Left ventricle myocardium inferior (tissue), 1 donor: ENCODE measurements around the gene HTR5A. TPM values are rescaled to one million over a fixed set of nuclear protein-coding genes. Genes with fewer than 3 reads are reported as not detected.

Source experiments
- DNase-seq: peaks from one replicate; pipeline ENCODE4 v3.0.0-alpha.2; 2020
- H3K27ac ChIP-seq: fragments of 200-600 bp; replicated peaks from 2 replicates; pipeline ENCODE4 v1.8.0; 2021
- H3K27me3 ChIP-seq: fragments of 200-600 bp; 2 replicates; pipeline ENCODE4 v1.8.0; 2021; ENCODE audit warnings: low read depth
- H3K36me3 ChIP-seq: fragments of 200-600 bp; 2 replicates; pipeline ENCODE4 v1.8.0; 2021
- H3K4me1 ChIP-seq: fragments of 200-600 bp; 2 replicates; pipeline ENCODE4 v1.8.0; 2021
- H3K4me3 ChIP-seq: fragments of 200-600 bp; 2 replicates; pipeline ENCODE4 v1.8.0; 2021; ENCODE audit warnings: mild to moderate bottlenecking, moderate library complexity
- H3K9me3 ChIP-seq: fragments of 200-600 bp; replicated peaks from 2 replicates; pipeline ENCODE4 v1.8.0; 2021
- CTCF ChIP-seq: fragments of 200-600 bp; IDR thresholded peaks from 2 replicates; pipeline ENCODE4 v1.8.0; 2021; ENCODE audit warnings: antibody characterized with exemption, mild to moderate bottlenecking, borderline replicate concordance
- intact Hi-C: fragments of 100-400 bp; cut with micrococcal nuclease; formaldehyde crosslinking; loops from one replicate; pipeline ENCODE4 v1.11.0; 2022
- total RNA-seq: library from RNA; stranded (reverse); fragmentation: NEBNext Ultra II Directional; extraction: Animal tissue kit (Norgen Biotek cat#: 25700); gene quantifications from one replicate; pipeline ENCODE4 v1.2.1, GENCODE V29; 2021
- donor health status: DM: no; HTN: yes; CAD: no; lungs with severe emphysema.

The HTR5A gene
- total RNA-seq, 1 donor from 2014 or later, result not detected

- intact Hi-C loops, result no loop called here
Observed at GRCh38 chr7:155057076-155057475, 13.0 kb upstream of the HTR5A start.

GRCh38 chr7:155058896-155059295 lies 11.2 kb upstream of the HTR5A start:
- intact Hi-C loops, result no loop called here
- no peak for DNase-seq
- no peaks in the 10 kb centered on the region for H3K9me3 ChIP-seq
- no peaks in the 10 kb centered on the region for H3K4me1 ChIP-seq
- H3K27me3 ChIP-seq, result peaks cover 73% of the 10 kb centered on the region
- no peak for TF ChIP-seq CTCF
- H3K27ac ChIP-seq, result no peak overlapping the region
- no peak overlapping the region for H3K4me3 ChIP-seq
- no peaks in the 10 kb centered on the region for H3K36me3 ChIP-seq

More at GRCh38 chr7:155057076-155057475, 13.0 kb upstream of the HTR5A start:
- TF ChIP-seq CTCF, result no peak
- DNase-seq, result no peak
- H3K9me3 ChIP-seq, result no peaks in the 10 kb centered on the region
- no peaks in the 10 kb centered on the region for H3K36me3 ChIP-seq
- H3K4me1 ChIP-seq, result no peaks in the 10 kb centered on the region
- H3K27ac ChIP-seq, result no peak overlapping the region
- no peak overlapping the region for H3K4me3 ChIP-seq
- H3K27me3 ChIP-seq, result peaks cover 57% of the 10 kb centered on the region

- Histone ChIP-seq H3K9me3 (no peaks in the 10 kb centered on the region), H3K36me3 (no peaks in the 10 kb centered on the region)
- intact Hi-C loops, result no loop called here
Observed at GRCh38 chr7:155059703-155060102, 10.4 kb upstream of the HTR5A start.

GRCh38 chr7:155062411-155062810 lies 7.7 kb upstream of the HTR5A start:
- intact Hi-C loops, result no loop called here
- Histone ChIP-seq H3K36me3 (no peaks in the 10 kb centered on the region), H3K4me1 (no peaks in the 10 kb centered on the region), H3K27me3 (peaks cover 69% of the 10 kb centered on the region), H3K9me3 (no peaks in the 10 kb centered on the region), H3K27ac (no peak overlapping the region), H3K4me3 (no peak overlapping the region)
- TF ChIP-seq CTCF, result no peak
- DNase-seq, result no peak

More at GRCh38 chr7:155059703-155060102, 10.4 kb upstream of the HTR5A start:
- H3K4me3 ChIP-seq, result no peak overlapping the region
- H3K4me1 ChIP-seq, result no peaks in the 10 kb centered on the region
- no peak overlapping the region for H3K27ac ChIP-seq
- H3K27me3 ChIP-seq, result peaks cover 74% of the 10 kb centered on the region
- no peak for TF ChIP-seq CTCF
- DNase-seq, result no peak

GRCh38 chr7:155064186-155064585 lies 5.9 kb upstream of the HTR5A start:
- intact Hi-C loops, result no loop called here
- no peak for TF ChIP-seq CTCF

More at GRCh38 chr7:155064186-155064585, 5.9 kb upstream of the HTR5A start:
- Histone ChIP-seq H3K27me3 (peaks cover 64% of the 10 kb centered on the region), H3K4me1 (no peaks in the 10 kb centered on the region), H3K9me3 (no peaks in the 10 kb centered on the region), H3K36me3 (no peaks in the 10 kb centered on the region), H3K27ac (no peak overlapping the region), H3K4me3 (no peak overlapping the region)
- DNase-seq, result no peak
